GM18868 (cell line): Measurements from ENCODE around the gene ARID3B.

ENCODE experiments used
- ATAC-seq: cut with Tn5 transposase; IDR thresholded peaks from one replicate; pipeline ENCODE4 v1.9.1; 2021; ENCODE audit warnings: mild to moderate bottlenecking, moderate library complexity; ENCODE audit not compliant: unreplicated experiment

Gene ARID3B

GRCh38 chr15:74633781-74634180, 92.8 kb downstream of the ARID3B start:
- no peak for ATAC-seq

- ATAC-seq: no peak
Observed at GRCh38 chr15:74635228-74635627, 94.2 kb downstream of the ARID3B start.

- ATAC-seq: no peak
Observed at GRCh38 chr15:74636984-74637383, 96.0 kb downstream of the ARID3B start.

GRCh38 chr15:74641151-74641550, 100.1 kb downstream of the ARID3B start:
- no peak for ATAC-seq

GRCh38 chr15:74642348-74642733, 101.3 kb downstream of the ARID3B start:
- ATAC-seq: no peak

- no peak for ATAC-seq
Observed at GRCh38 chr15:74642734-74643664, 102.0 kb downstream of the ARID3B start.

- ATAC-seq: no peak
Observed at GRCh38 chr15:74643665-74644204, 102.7 kb downstream of the ARID3B start.

GRCh38 chr15:74646480-74646879, 105.5 kb downstream of the ARID3B start:
- ATAC-seq: no peak
